ENCODE measurements around the gene SEC16A.

GRCh38 chr9:136512651-136513071 is 29.8 kb upstream of the SEC16A start:
- TF ChIP-seq CTCF (IDR thresholded peaks at IDR 0.05; ENCODE audit: insufficient read depth, low read length) (no peak), POLR2AphosphoS5 (IDR thresholded peaks at IDR 0.05; ENCODE audit: low read depth) (no peak), SPI1 (IDR thresholded peaks at IDR 0.05; ENCODE audit: borderline replicate concordance, low read depth) (no peak)
- TF ChIP-seq, protein P1, sequence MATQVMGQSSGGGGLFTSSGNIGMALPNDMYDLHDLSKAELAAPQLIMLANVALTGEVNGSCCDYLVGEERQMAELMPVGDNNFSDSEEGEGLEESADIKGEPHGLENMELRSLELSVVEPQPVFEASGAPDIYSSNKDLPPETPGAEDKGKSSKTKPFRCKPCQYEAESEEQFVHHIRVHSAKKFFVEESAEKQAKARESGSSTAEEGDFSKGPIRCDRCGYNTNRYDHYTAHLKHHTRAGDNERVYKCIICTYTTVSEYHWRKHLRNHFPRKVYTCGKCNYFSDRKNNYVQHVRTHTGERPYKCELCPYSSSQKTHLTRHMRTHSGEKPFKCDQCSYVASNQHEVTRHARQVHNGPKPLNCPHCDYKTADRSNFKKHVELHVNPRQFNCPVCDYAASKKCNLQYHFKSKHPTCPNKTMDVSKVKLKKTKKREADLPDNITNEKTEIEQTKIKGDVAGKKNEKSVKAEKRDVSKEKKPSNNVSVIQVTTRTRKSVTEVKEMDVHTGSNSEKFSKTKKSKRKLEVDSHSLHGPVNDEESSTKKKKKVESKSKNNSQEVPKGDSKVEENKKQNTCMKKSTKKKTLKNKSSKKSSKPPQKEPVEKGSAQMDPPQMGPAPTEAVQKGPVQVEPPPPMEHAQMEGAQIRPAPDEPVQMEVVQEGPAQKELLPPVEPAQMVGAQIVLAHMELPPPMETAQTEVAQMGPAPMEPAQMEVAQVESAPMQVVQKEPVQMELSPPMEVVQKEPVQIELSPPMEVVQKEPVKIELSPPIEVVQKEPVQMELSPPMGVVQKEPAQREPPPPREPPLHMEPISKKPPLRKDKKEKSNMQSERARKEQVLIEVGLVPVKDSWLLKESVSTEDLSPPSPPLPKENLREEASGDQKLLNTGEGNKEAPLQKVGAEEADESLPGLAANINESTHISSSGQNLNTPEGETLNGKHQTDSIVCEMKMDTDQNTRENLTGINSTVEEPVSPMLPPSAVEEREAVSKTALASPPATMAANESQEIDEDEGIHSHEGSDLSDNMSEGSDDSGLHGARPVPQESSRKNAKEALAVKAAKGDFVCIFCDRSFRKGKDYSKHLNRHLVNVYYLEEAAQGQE (IDR thresholded peaks at IDR 0.05; ENCODE audit: insufficient replicate concordance, low read depth): no peak
